ENCODE measurements around the gene ANKRD9.

GRCh38 chr14:102499401-102500157, 10.0 kb downstream of the ANKRD9 start:
- TF ChIP-seq CTCF (IDR thresholded peaks at IDR 0.05; ENCODE audit: extremely low read depth in 1 of 2, insufficient read depth in 1 of 2, low read depth in 1 of 2, low read length in 2 of 2): no peak
- TF ChIP-seq JUN (IDR thresholded peaks at IDR 0.05; ENCODE audit: borderline replicate concordance, insufficient read depth, insufficient read length, low read depth): no peak
- TF ChIP-seq POLR2AphosphoS5 (IDR thresholded peaks at IDR 0.05; ENCODE audit: insufficient read depth, low read depth, low read length): no peak
- no peak for TF ChIP-seq MAX (IDR thresholded peaks at IDR 0.05; ENCODE audit: insufficient read depth, insufficient read length)
- TF ChIP-seq MYC (IDR thresholded peaks at IDR 0.05; ENCODE audit: low read depth, low read length): no peak
- no peak for TF ChIP-seq FOS (IDR thresholded peaks at IDR 0.05; ENCODE audit: borderline replicate concordance, insufficient read depth, low read length)
- TF ChIP-seq EZH2 (IDR thresholded peaks at IDR 0.05; ENCODE audit: borderline replicate concordance, low read depth, low read length, severe bottlenecking): no peak
- no peak for TF ChIP-seq POLR2A (IDR thresholded peaks at IDR 0.05; ENCODE audit: low read depth, low read length)
- TF ChIP-seq GATA2 (IDR thresholded peaks at IDR 0.05; ENCODE audit: insufficient read depth, insufficient read length, low read depth, low read length): no peak
